DND-41 (cell line): ENCODE measurements around the gene DUSP10.

ENCODE experiments used
- ATAC-seq: fragments of 200-7000 bp; cut with Tn5 transposase; 3 replicates; pipeline ENCODE4 v1.9.1; 2021; ENCODE audit warnings: low read depth; ENCODE audit not compliant: insufficient read depth
- DNase-seq: peaks from one replicate; pipeline ENCODE4 v3.0.0-alpha.2; 2020
- H2AFZ ChIP-seq: 2 replicates; pipeline ENCODE4 v1.6.0; 2012; ENCODE audit warnings: low read depth, low read length
- H3K27ac ChIP-seq: 2 replicates; pipeline ENCODE4 v1.5.1; 2012; ENCODE audit warnings: low read length, inconsistent platforms
- H3K27me3 ChIP-seq: fragments of 200-600 bp; sonication (generic); 2 replicates; pipeline ENCODE4 v1.6.0; 2012; ENCODE audit warnings: low read length, mild to moderate bottlenecking, inconsistent platforms; ENCODE audit not compliant: insufficient read depth, poor library complexity
- H3K36me3 ChIP-seq: 2 replicates; pipeline ENCODE4 v1.5.1; 2012; ENCODE audit warnings: low read length, inconsistent platforms; ENCODE audit not compliant: insufficient read depth
- H3K4me1 ChIP-seq: 2 replicates; pipeline ENCODE4 v1.5.1; 2012; ENCODE audit warnings: mild to moderate bottlenecking, low read length; ENCODE audit not compliant: insufficient read depth
- H3K4me2 ChIP-seq: 2 replicates; pipeline ENCODE4 v1.6.0; 2012; ENCODE audit warnings: mild to moderate bottlenecking, moderate library complexity, low read length, inconsistent platforms; ENCODE audit not compliant: insufficient read depth
- H3K4me3 ChIP-seq, 2 experiments: fragments of 200-600 bp in 1 of 2; shearing (Covaris generic) in 1 of 2; 2 replicates each; pipeline ENCODE4 v1.5.1; 2012 to 2016; ENCODE audit warnings: inconsistent platforms in 2 of 2, low read length in 2 of 2, mild to moderate bottlenecking in 2 of 2, low read depth in 1 of 2, moderate library complexity in 1 of 2
- H3K79me2 ChIP-seq: 2 replicates; pipeline ENCODE4 v1.6.0; 2012; ENCODE audit warnings: low read length, inconsistent platforms; ENCODE audit not compliant: insufficient read depth
- H3K9ac ChIP-seq: 2 replicates; pipeline ENCODE4 v1.6.0; 2012; ENCODE audit warnings: low read depth, mild to moderate bottlenecking, inconsistent platforms, low read length, moderate library complexity
- H3K9me3 ChIP-seq: 2 replicates; pipeline ENCODE4 v1.5.1; 2012; ENCODE audit warnings: low read length, moderate library complexity, mild to moderate bottlenecking, inconsistent platforms; ENCODE audit not compliant: insufficient read depth, severe bottlenecking
- H4K20me1 ChIP-seq: 2 replicates; pipeline ENCODE4 v1.6.0; 2012; ENCODE audit warnings: low read length; ENCODE audit not compliant: insufficient read depth
- CTCF ChIP-seq: IDR thresholded peaks from 2 replicates; pipeline ENCODE4 v1.5.1; 2012; ENCODE audit warnings: borderline replicate concordance, low read length, moderate library complexity, mild to moderate bottlenecking; ENCODE audit not compliant: poor library complexity, severe bottlenecking; ENCODE audit errors: extremely low read depth
- EZH2 ChIP-seq: IDR thresholded peaks from 3 replicates; pipeline ENCODE4 v1.6.1; 2012; ENCODE audit warnings: borderline replicate concordance, low read depth, mild to moderate bottlenecking, moderate library complexity, low read length, inconsistent platforms; ENCODE audit not compliant: severe bottlenecking

Gene DUSP10

DNA sequence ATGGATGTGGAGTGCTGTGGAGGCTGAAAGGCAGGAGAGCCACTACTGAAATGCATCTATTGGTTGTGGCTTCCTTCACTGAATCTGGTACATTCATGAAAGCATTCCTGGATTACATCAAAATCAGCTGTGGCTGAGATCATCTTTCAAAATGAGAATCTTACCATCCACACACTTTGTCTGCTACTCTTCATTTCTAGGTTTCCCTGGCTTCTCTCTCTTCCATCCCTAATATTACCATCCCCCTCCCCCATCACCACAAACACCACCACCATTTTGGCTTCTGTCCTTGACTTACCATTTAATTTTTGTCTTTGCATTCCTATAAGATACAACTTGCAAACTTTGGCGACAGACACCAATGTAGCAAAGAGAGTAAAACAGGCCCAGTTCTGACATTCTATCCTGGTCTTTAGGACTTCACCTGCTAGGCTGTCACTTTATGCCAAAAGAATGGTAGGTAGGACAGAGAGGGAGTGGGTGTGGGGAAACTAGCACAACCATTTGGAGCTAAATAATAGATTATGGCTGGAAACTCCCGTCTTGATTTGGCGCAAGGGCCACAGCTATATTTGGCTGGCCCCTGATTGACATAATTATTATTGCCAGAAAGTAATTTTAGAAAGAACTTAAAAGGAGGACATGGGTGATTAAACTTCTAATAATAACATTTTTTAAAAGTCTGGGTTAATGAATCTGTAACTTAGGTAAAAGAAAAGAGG, 15.1 kb upstream of the DUSP10 start:
- no peak for DNase-seq

DNA sequence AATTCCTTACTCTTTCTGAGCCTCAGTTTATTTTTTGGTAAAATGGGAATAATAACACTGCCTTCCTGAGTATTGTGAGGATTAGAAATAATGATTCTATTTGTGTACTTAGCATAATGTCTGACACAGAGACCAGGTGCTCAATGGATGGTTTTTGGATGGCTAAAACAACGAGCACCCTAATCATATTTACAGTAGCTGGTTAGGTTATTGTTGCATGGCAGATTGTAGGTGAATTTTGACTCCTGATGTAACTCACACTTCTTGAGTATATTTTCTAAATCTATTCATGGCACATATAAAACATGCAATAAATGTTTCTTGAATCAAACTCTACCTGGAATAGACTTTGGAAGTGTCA, 11.9 kb upstream of the DUSP10 start:
- no peak for TF ChIP-seq EZH2
- no peak for TF ChIP-seq CTCF
- no peak overlapping the region for H3K27ac ChIP-seq

More for the DNA sequence above, 15.1 kb upstream of the DUSP10 start:
- H3K27ac ChIP-seq: no peak overlapping the region
- no peak for ATAC-seq
- peaks cover 12% of the 10 kb centered on the region for H3K4me1 ChIP-seq
- no peaks in the 10 kb centered on the region for H3K27me3 ChIP-seq
- H3K79me2 ChIP-seq: no peaks in the 10 kb centered on the region
- TF ChIP-seq CTCF (no peak), EZH2 (no peak)
- no peaks in the 10 kb centered on the region for H3K9me3 ChIP-seq
- no peaks in the 10 kb centered on the region for H4K20me1 ChIP-seq
- H3K9ac ChIP-seq: no peak overlapping the region
- H3K36me3 ChIP-seq: no peaks in the 10 kb centered on the region
- no peak overlapping the region for H3K4me3 ChIP-seq
- no peak overlapping the region for H2AFZ ChIP-seq
- H3K4me2 ChIP-seq: no peak overlapping the region

DNA sequence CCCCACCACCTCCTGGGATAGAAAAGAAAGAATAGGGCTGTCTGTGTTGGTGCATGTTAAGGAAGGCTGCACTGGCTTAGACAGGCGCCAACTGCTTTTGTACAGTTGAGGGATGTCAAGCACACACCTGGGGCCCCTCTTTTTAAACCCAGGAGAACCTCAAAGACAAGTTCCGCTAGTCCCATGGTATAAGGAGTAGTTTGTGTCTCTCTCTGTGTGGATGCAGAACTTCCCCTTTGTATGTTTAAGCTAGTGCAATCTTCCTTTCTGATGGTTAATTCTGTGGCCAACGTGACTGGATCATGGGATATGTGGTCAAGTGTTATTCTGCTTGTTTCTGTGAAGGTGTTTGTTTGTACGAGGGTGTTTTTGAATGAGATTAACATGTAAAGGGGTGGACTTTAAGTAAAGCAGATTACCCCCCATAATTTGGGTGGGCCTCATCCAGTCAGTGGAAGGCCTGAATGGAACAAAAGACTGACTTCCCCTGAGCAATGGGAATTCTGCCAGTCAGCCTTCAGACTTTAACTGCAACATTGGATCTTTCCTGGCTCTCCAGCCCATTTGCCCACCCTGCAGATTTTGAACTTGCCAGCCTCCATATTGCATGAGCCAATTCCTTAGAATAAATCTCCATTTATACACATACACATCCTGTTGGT, 9.5 kb upstream of the DUSP10 start:
- H3K4me1 ChIP-seq: no peaks in the 10 kb centered on the region
- ATAC-seq (0 out of 3 replicates have a peak, but pooled peaks have one; percentile 39), DNase-seq (no peak)
- H3K9ac ChIP-seq: no peak overlapping the region
- no peak overlapping the region for H2AFZ ChIP-seq
- no peak overlapping the region for H3K4me3 ChIP-seq
- H3K36me3 ChIP-seq: no peaks in the 10 kb centered on the region
- no peak overlapping the region for H3K27ac ChIP-seq
- H3K4me2 ChIP-seq: no peak overlapping the region
- H3K27me3 ChIP-seq: no peaks in the 10 kb centered on the region
- no peaks in the 10 kb centered on the region for H3K9me3 ChIP-seq
- no peaks in the 10 kb centered on the region for H4K20me1 ChIP-seq
- TF ChIP-seq EZH2: no peak
- TF ChIP-seq CTCF: no peak
- no peaks in the 10 kb centered on the region for H3K79me2 ChIP-seq

More for the DNA sequence above, 11.9 kb upstream of the DUSP10 start:
- H3K9me3 ChIP-seq: no peaks in the 10 kb centered on the region
- DNase-seq (no peak), ATAC-seq (no peak)
- H4K20me1 ChIP-seq: no peaks in the 10 kb centered on the region
- no peaks in the 10 kb centered on the region for H3K27me3 ChIP-seq
- peaks cover 10% of the 10 kb centered on the region for H3K4me1 ChIP-seq
- no peak overlapping the region for H3K4me3 ChIP-seq
- H3K36me3 ChIP-seq: no peaks in the 10 kb centered on the region
- no peak overlapping the region for H2AFZ ChIP-seq
- H3K79me2 ChIP-seq: no peaks in the 10 kb centered on the region
- no peak overlapping the region for H3K4me2 ChIP-seq
- no peak overlapping the region for H3K9ac ChIP-seq
